GM21825 (cell line): ENCODE data around the gene ITIH2.
A peak's percentile ranks its signal among the peaks of the same experiment; 100 is the strongest.
"Not testable (repeated sequence)": the region's sequence is repeated elsewhere in the genome, so short reads cannot be mapped to it uniquely, and the experiment has no call there.

ENCODE experiments used
- ATAC-seq: cut with Tn5 transposase; IDR thresholded peaks from one replicate; pipeline ENCODE4 v1.9.1; 2021; ENCODE audit warnings: mild to moderate bottlenecking, moderate library complexity; ENCODE audit not compliant: unreplicated experiment

The ITIH2 gene

GRCh38 chr10:7744307-7744706 is 41.2 kb downstream of the ITIH2 start:
- ATAC-seq = no peak

- ATAC-seq = not testable (repeated sequence)
Observed at GRCh38 chr10:7748637-7749036, 45.5 kb downstream of the ITIH2 start.

- no peak for ATAC-seq
Observed at GRCh38 chr10:7750222-7750621, 47.1 kb downstream of the ITIH2 start.

GRCh38 chr10:7752251-7752650 is 49.1 kb downstream of the ITIH2 start:
- ATAC-seq = no peak

- ATAC-seq = no peak
Observed at GRCh38 chr10:7755103-7755502, 52.0 kb downstream of the ITIH2 start.

- no peak for ATAC-seq
Observed at GRCh38 chr10:7756360-7756992, 53.4 kb downstream of the ITIH2 start.

- ATAC-seq = no peak
Observed at GRCh38 chr10:7763929-7764328, 60.8 kb downstream of the ITIH2 start.

- ATAC-seq = no peak
Observed at GRCh38 chr10:7766241-7766640, 63.1 kb downstream of the ITIH2 start.

GRCh38 chr10:7767209-7767608 is 64.1 kb downstream of the ITIH2 start:
- ATAC-seq = no peak

- no peak for ATAC-seq
Observed at GRCh38 chr10:7768417-7768816, 65.3 kb downstream of the ITIH2 start.

GRCh38 chr10:7773845-7774801 is 71.0 kb downstream of the ITIH2 start:
- no peak for ATAC-seq

GRCh38 chr10:7776777-7777176 is 73.7 kb downstream of the ITIH2 start:
- no peak for ATAC-seq

GRCh38 chr10:7782194-7782593 is 79.1 kb downstream of the ITIH2 start:
- not testable (repeated sequence) for ATAC-seq

- no peak for ATAC-seq
Observed at GRCh38 chr10:7786430-7786829, 83.3 kb downstream of the ITIH2 start.

GRCh38 chr10:7787150-7787856 is 84.2 kb downstream of the ITIH2 start:
- ATAC-seq = peak; percentile 14

GRCh38 chr10:7787857-7788638 is 84.9 kb downstream of the ITIH2 start, which contains the start of the genes ATP5F1C and KIN:
TSS of gene ATP5F1C (plus strand) at chr10:7788177. CDS start at chr10:7788208, 31 bp downstream.
TSS of gene KIN (minus strand) at chr10:7787993. CDS start at chr10:7787933, 60 bp downstream.
- ATAC-seq = peak; percentile 95

- ATAC-seq = peak; percentile 10
Observed at GRCh38 chr10:7788639-7789286, 85.6 kb downstream of the ITIH2 start.

GRCh38 chr10:7789390-7789789 is 86.3 kb downstream of the ITIH2 start:
- ATAC-seq = no peak

- no peak for ATAC-seq
Observed at GRCh38 chr10:7792541-7792940, 89.4 kb downstream of the ITIH2 start.
